HEK293 (cell line): ENCODE results near the gene FBXW11.
A peak's percentile ranks its signal among the peaks of the same experiment; 100 is the strongest.

ENCODE experiments used
- CTCF ChIA-PET: fragments of 350-600 bp; formaldehyde crosslinking; extraction: SDS; loops from one replicate; lab custom pipeline; 2021; ENCODE audit warnings: antibody characterized with exemption; lab: Yijun Ruan, JAX
- POLR2A ChIA-PET: fragments of 300-600 bp; formaldehyde crosslinking; extraction: SDS; loops from one replicate; lab custom pipeline; 2020; ENCODE audit warnings: antibody characterized with exemption, inconsistent platforms; lab: Yijun Ruan, JAX
- H3K27ac ChIP-seq: fragments of 200-500 bp; sonication (Bioruptor generic); 2 replicates; pipeline ENCODE4 v1.5.1; 2014; ENCODE audit warnings: low read depth, low read length, control low read depth, inconsistent platforms; ENCODE audit errors: extremely low read depth
- H3K36me3 ChIP-seq, 2 experiments: fragments of 200-500 bp in 1 of 2; sonication (Bioruptor generic) in 1 of 2; 1 replicate in 1 of 2; 2 replicates in 1 of 2; pipeline ENCODE4 v1.5.1; 2014 to 2017; ENCODE audit warnings: inconsistent platforms in 2 of 2, low read length in 2 of 2; ENCODE audit not compliant: control insufficient read depth in 2 of 2, insufficient read depth in 1 of 2
- H3K4me1 ChIP-seq: fragments of 200-500 bp; sonication (Bioruptor generic); 2 replicates; pipeline ENCODE4 v1.5.1; 2014; ENCODE audit warnings: mild to moderate bottlenecking, low read length, inconsistent platforms; ENCODE audit not compliant: control insufficient read depth, insufficient read depth
- H3K4me3 ChIP-seq: 2 replicates; pipeline ENCODE4 v1.5.1; 2011; ENCODE audit warnings: low read depth, mild to moderate bottlenecking, control low read depth, low read length, moderate library complexity
- H3K9me3 ChIP-seq: fragments of 200-500 bp; sonication (Bioruptor generic); 2 replicates; pipeline ENCODE4 v1.5.1; 2014; ENCODE audit warnings: low read depth, low read length, inconsistent platforms; ENCODE audit not compliant: control insufficient read depth, insufficient read depth
- EGR2 ChIP-seq: fragments of 450-650 bp; formaldehyde crosslinking; IDR thresholded peaks from 2 replicates; pipeline ENCODE4 v1.5.1; 2016; ENCODE audit warnings: low read depth, missing biosample characterization, missing genetic modification characterization
- FEZF1 ChIP-seq: fragments of 450-650 bp; formaldehyde crosslinking; IDR thresholded peaks from 2 replicates; pipeline ENCODE4 v1.5.1; 2016; ENCODE audit warnings: missing biosample characterization, missing genetic modification characterization
- OSR2 ChIP-seq: fragments of 450-650 bp; formaldehyde crosslinking; IDR thresholded peaks from 2 replicates; pipeline ENCODE4 v1.5.1; 2016; ENCODE audit warnings: missing biosample characterization, missing genetic modification characterization
- OVOL3 ChIP-seq: fragments of 450-650 bp; formaldehyde crosslinking; IDR thresholded peaks from 2 replicates; pipeline ENCODE4 v1.5.1; 2016; ENCODE audit warnings: missing biosample characterization, missing genetic modification characterization
- PRDM1 ChIP-seq: fragments of 450-650 bp; formaldehyde crosslinking; IDR thresholded peaks from 2 replicates; pipeline ENCODE4; 2016; ENCODE audit warnings: missing biosample characterization, missing genetic modification characterization
- REPIN1 ChIP-seq: fragments of 450-650 bp; formaldehyde crosslinking; IDR thresholded peaks from 2 replicates; pipeline ENCODE4 v1.5.1; 2017; ENCODE audit warnings: missing biosample characterization, missing genetic modification characterization, low read depth
- TRIM28 ChIP-seq: IDR thresholded peaks from 2 replicates; pipeline ENCODE4 v1.6.1; 2011; ENCODE audit warnings: low read length, control low read depth, borderline replicate concordance
- YY1 ChIP-seq: fragments of 450-650 bp; formaldehyde crosslinking; IDR thresholded peaks from 2 replicates; pipeline ENCODE4 v1.5.1; 2018; ENCODE audit warnings: missing biosample characterization, missing genetic modification characterization
- ZBTB17 ChIP-seq: fragments of 450-650 bp; formaldehyde crosslinking; IDR thresholded peaks from 2 replicates; pipeline ENCODE4 v1.5.1; 2016; ENCODE audit warnings: missing biosample characterization, missing genetic modification characterization
- ZBTB21 ChIP-seq: fragments of 450-650 bp; formaldehyde crosslinking; IDR thresholded peaks from 2 replicates; pipeline ENCODE4 v1.5.1; 2017; ENCODE audit warnings: missing biosample characterization, missing genetic modification characterization
- ZEB2 ChIP-seq: fragments of 450-650 bp; formaldehyde crosslinking; IDR thresholded peaks from 2 replicates; pipeline ENCODE4 v1.5.1; 2016; ENCODE audit warnings: missing biosample characterization, missing genetic modification characterization
- ZFP69B ChIP-seq: fragments of 450-650 bp; formaldehyde crosslinking; IDR thresholded peaks from 2 replicates; pipeline ENCODE4 v1.5.1; 2016; ENCODE audit warnings: missing biosample characterization, missing genetic modification characterization
- ZNF112 ChIP-seq: fragments of 450-650 bp; formaldehyde crosslinking; IDR thresholded peaks from 2 replicates; pipeline ENCODE4 v1.5.0; 2017; ENCODE audit warnings: missing biosample characterization, missing genetic modification characterization
- ZNF140 ChIP-seq: fragments of 450-650 bp; formaldehyde crosslinking; IDR thresholded peaks from 2 replicates; pipeline ENCODE4 v1.5.1; 2016; ENCODE audit warnings: missing biosample characterization, missing genetic modification characterization
- ZNF184 ChIP-seq: fragments of 450-650 bp; IDR thresholded peaks from 2 replicates; pipeline ENCODE4 v1.5.1; 2018; ENCODE audit warnings: missing biosample characterization, mild to moderate bottlenecking, missing genetic modification characterization
- ZNF311 ChIP-seq: fragments of 450-650 bp; formaldehyde crosslinking; IDR thresholded peaks from 2 replicates; pipeline ENCODE4 v1.5.1; 2017; ENCODE audit warnings: missing biosample characterization, missing genetic modification characterization, borderline replicate concordance
- ZNF324 ChIP-seq: fragments of 450-650 bp; formaldehyde crosslinking; IDR thresholded peaks from 2 replicates; pipeline ENCODE4 v1.5.1; 2016; ENCODE audit warnings: missing biosample characterization, missing genetic modification characterization
- ZNF555 ChIP-seq: fragments of 450-650 bp; formaldehyde crosslinking; conservative IDR thresholded peaks from 2 replicates; pipeline ENCODE4 v1.5.1; 2017; ENCODE audit warnings: missing biosample characterization, mild to moderate bottlenecking, missing genetic modification characterization, inconsistent platforms
- ZNF558 ChIP-seq: fragments of 450-650 bp; formaldehyde crosslinking; IDR thresholded peaks from 2 replicates; pipeline ENCODE4 v1.5.1; 2016; ENCODE audit warnings: missing biosample characterization, missing genetic modification characterization
- ZNF561 ChIP-seq: fragments of 450-650 bp; IDR thresholded peaks from 2 replicates; pipeline ENCODE4 v1.5.1; 2018; ENCODE audit warnings: missing biosample characterization, missing genetic modification characterization, borderline replicate concordance
- ZNF600 ChIP-seq: fragments of 450-650 bp; formaldehyde crosslinking; IDR thresholded peaks from 2 replicates; pipeline ENCODE4 v1.5.1; 2016; ENCODE audit warnings: missing biosample characterization, missing genetic modification characterization
- ZNF670 ChIP-seq: fragments of 450-650 bp; formaldehyde crosslinking; IDR thresholded peaks from 2 replicates; pipeline ENCODE4 v1.5.1; 2016; ENCODE audit warnings: missing biosample characterization, missing genetic modification characterization, low read depth
- ZNF701 ChIP-seq: fragments of 450-650 bp; formaldehyde crosslinking; IDR thresholded peaks from 2 replicates; pipeline ENCODE4 v1.5.1; 2016; ENCODE audit warnings: missing biosample characterization, missing genetic modification characterization
- TF ChIP-seq, protein P1 (sequence below): fragments of 450-650 bp; formaldehyde crosslinking; IDR thresholded peaks from 2 replicates; pipeline ENCODE4 v1.5.1; 2017; ENCODE audit warnings: missing biosample characterization, missing genetic modification characterization
- TF ChIP-seq, protein P2 (sequence below): fragments of 450-650 bp; formaldehyde crosslinking; IDR thresholded peaks from 2 replicates; pipeline ENCODE4 v1.5.1; 2016; ENCODE audit warnings: missing biosample characterization, missing genetic modification characterization
- TF ChIP-seq, protein P3 (sequence below): fragments of 450-650 bp; formaldehyde crosslinking; IDR thresholded peaks from 2 replicates; pipeline ENCODE4 v1.5.1; 2016; ENCODE audit warnings: missing biosample characterization, missing genetic modification characterization
- TF ChIP-seq, protein P4 (sequence below): fragments of 450-650 bp; formaldehyde crosslinking; IDR thresholded peaks from 2 replicates; pipeline ENCODE4 v1.5.1; 2017; ENCODE audit warnings: missing biosample characterization, mild to moderate bottlenecking, missing genetic modification characterization, moderate library complexity
- TF ChIP-seq, protein P5 (sequence below): fragments of 450-650 bp; formaldehyde crosslinking; IDR thresholded peaks from 2 replicates; pipeline ENCODE4 v1.5.1; 2016; ENCODE audit warnings: missing biosample characterization, missing genetic modification characterization
- TF ChIP-seq, protein P6 (sequence below): fragments of 450-650 bp; formaldehyde crosslinking; IDR thresholded peaks from 2 replicates; pipeline ENCODE4 v1.5.1; 2016; ENCODE audit warnings: missing biosample characterization, missing genetic modification characterization

FBXW11 gene

DNA sequence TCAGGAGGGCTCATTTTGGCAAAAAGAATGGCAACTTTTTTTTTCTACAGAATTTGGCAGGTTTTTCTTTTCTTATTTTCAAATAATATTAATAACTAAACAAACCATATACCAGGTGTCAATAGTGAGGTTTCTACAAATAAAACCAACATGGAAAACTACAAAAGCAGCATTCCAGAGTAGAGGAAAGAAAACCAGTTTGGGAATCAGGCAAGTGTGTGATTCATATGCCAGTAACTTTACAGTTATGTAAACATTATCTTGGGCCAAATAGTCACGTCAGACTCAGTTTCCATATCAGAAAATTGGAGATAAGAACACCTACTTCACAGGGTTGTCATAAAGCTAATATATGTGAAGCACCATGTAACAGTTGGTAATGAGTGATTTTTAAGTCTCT lies 51.7 kb downstream of the FBXW11 start (continued):
- TF ChIP-seq, protein P1, sequence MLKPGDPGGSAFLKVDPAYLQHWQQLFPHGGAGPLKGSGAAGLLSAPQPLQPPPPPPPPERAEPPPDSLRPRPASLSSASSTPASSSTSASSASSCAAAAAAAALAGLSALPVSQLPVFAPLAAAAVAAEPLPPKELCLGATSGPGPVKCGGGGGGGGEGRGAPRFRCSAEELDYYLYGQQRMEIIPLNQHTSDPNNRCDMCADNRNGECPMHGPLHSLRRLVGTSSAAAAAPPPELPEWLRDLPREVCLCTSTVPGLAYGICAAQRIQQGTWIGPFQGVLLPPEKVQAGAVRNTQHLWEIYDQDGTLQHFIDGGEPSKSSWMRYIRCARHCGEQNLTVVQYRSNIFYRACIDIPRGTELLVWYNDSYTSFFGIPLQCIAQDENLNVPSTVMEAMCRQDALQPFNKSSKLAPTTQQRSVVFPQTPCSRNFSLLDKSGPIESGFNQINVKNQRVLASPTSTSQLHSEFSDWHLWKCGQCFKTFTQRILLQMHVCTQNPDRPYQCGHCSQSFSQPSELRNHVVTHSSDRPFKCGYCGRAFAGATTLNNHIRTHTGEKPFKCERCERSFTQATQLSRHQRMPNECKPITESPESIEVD (tag by site-specific recombination), result 0 out of 2 replicates have a peak, but pooled peaks have one; percentile 20
- TF ChIP-seq ZNF112 (tag by site-specific recombination) (no peak), ZBTB21 (tag by site-specific recombination) (no peak)

DNA sequence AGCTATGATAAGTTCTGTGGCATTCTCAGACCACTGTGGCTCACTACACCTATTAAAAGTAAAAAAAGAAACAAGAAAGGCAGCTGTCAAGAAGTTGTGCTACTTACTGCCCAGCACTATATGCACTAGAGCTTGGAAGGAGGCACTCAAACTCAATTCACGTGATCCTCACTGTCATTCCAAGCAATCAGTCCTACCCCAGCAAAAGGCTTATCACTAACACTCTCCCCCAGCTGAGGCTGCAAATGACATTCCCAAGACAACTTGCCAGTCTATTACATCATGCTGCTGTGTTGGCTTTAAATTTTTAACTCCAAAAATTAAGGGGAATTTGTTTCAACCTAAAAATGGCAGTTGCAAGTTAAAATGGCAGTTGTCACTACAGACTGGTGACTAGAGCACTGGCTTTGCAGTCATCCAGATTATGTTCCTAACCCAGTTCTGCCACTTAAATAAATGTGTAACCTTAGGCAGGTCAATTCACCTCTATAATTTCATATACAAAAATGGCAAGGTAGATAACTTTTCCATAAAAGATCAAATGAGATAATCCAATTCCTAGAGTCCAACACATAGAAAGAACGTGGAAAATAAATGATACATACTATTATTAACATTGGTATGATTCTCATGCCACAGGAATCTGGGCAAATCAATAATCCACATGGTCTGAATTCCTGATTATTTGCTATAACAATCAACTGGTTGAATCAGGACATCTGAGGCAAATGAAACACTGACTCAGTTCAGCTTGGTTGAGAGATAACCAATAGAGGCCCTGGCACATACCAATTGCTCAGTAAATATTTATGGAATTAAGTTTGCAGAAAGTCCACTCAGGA lies 52.4 kb downstream of the FBXW11 start:
- POLR2A ChIA-PET, result no interaction called here
- Histone ChIP-seq H3K27ac (no peak overlapping the region), H3K36me3 (no peaks in the 10 kb centered on the region), H3K9me3 (no peaks in the 10 kb centered on the region), H3K4me1 (peaks cover 55% of the 10 kb centered on the region), H3K4me3 (no peak overlapping the region)
- CTCF ChIA-PET, result interaction anchor here (1.0 to 1.2 kb wide), 2 partner anchors 112 to 337 kb away, joined by 5 read pairs; no protein-coding TSS in a partner anchor
- TF ChIP-seq, protein P2, sequence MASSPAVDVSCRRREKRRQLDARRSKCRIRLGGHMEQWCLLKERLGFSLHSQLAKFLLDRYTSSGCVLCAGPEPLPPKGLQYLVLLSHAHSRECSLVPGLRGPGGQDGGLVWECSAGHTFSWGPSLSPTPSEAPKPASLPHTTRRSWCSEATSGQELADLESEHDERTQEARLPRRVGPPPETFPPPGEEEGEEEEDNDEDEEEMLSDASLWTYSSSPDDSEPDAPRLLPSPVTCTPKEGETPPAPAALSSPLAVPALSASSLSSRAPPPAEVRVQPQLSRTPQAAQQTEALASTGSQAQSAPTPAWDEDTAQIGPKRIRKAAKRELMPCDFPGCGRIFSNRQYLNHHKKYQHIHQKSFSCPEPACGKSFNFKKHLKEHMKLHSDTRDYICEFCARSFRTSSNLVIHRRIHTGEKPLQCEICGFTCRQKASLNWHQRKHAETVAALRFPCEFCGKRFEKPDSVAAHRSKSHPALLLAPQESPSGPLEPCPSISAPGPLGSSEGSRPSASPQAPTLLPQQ (tag by site-specific recombination), result 0 out of 2 replicates have a peak, but pooled peaks have one; percentile 18
- TF ChIP-seq ZBTB17 (tag by site-specific recombination) (peak; percentile 34), OSR2 (no peak), ZEB2 (tag by site-specific recombination) (peak; percentile 58; the same call in 1 of the 2 replicates), ZFP69B (tag by site-specific recombination) (peak; percentile 15; the same call in 1 of the 2 replicates), ZNF311 (no peak), EGR2 (tag by site-specific recombination) (no peak), ZNF670 (tag by site-specific recombination) (no peak), PRDM1 (tag by site-specific recombination) (0 out of 2 replicates have a peak, but pooled peaks have one; percentile 34), REPIN1 (no peak), ZNF184 (tag by site-specific recombination) (0 out of 2 replicates have a peak, but pooled peaks have one; percentile 11), OVOL3 (tag by site-specific recombination) (no peak), ZNF555 (no peak), ZNF701 (tag by site-specific recombination) (no peak), FEZF1 (tag by site-specific recombination) (peak; percentile 93), ZNF558 (tag by site-specific recombination) (no peak), ZNF324 (0 out of 2 replicates have a peak, but pooled peaks have one; percentile 18), ZNF600 (tag by site-specific recombination) (no peak; the same call in 1 of the 2 replicates), ZNF140 (tag by site-specific recombination) (no peak), TRIM28 (no peak), YY1 (tag by site-specific recombination) (no peak), ZNF561 (no peak)
- TF ChIP-seq, protein P3, sequence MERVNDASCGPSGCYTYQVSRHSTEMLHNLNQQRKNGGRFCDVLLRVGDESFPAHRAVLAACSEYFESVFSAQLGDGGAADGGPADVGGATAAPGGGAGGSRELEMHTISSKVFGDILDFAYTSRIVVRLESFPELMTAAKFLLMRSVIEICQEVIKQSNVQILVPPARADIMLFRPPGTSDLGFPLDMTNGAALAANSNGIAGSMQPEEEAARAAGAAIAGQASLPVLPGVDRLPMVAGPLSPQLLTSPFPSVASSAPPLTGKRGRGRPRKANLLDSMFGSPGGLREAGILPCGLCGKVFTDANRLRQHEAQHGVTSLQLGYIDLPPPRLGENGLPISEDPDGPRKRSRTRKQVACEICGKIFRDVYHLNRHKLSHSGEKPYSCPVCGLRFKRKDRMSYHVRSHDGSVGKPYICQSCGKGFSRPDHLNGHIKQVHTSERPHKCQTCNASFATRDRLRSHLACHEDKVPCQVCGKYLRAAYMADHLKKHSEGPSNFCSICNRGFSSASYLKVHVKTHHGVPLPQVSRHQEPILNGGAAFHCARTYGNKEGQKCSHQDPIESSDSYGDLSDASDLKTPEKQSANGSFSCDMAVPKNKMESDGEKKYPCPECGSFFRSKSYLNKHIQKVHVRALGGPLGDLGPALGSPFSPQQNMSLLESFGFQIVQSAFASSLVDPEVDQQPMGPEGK, result peak; percentile 86
- TF ChIP-seq, protein P4, sequence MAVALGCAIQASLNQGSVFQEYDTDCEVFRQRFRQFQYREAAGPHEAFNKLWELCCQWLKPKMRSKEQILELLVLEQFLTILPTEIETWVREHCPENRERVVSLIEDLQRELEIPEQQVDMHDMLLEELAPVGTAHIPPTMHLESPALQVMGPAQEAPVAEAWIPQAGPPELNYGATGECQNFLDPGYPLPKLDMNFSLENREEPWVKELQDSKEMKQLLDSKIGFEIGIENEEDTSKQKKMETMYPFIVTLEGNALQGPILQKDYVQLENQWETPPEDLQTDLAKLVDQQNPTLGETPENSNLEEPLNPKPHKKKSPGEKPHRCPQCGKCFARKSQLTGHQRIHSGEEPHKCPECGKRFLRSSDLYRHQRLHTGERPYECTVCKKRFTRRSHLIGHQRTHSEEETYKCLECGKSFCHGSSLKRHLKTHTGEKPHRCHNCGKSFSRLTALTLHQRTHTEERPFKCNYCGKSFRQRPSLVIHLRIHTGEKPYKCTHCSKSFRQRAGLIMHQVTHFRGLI (tag by site-specific recombination), result no peak
- TF ChIP-seq, protein P5, sequence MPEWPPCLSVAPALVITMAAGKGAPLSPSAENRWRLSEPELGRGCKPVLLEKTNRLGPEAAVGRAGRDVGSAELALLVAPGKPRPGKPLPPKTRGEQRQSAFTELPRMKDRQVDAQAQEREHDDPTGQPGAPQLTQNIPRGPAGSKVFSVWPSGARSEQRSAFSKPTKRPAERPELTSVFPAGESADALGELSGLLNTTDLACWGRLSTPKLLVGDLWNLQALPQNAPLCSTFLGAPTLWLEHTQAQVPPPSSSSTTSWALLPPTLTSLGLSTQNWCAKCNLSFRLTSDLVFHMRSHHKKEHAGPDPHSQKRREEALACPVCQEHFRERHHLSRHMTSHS (tag by site-specific recombination), result no peak
- TF ChIP-seq, protein P6, sequence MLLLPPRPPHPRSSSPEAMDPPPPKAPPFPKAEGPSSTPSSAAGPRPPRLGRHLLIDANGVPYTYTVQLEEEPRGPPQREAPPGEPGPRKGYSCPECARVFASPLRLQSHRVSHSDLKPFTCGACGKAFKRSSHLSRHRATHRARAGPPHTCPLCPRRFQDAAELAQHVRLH (tag by site-specific recombination), result peak; percentile 44; the same call in 1 of the 2 replicates
